ENCODE data around the gene PCNX3. TPM values are rescaled to one million over a fixed set of nuclear protein-coding genes. Genes with fewer than 3 reads are reported as not detected.

The PCNX3 gene
- total and polyA plus RNA-seq, 2 of the 13 experiments (the other 11 are each of a cell fraction or from before 2014, with no cell fraction given) = 16.2 to 23.0 TPM

DNA sequence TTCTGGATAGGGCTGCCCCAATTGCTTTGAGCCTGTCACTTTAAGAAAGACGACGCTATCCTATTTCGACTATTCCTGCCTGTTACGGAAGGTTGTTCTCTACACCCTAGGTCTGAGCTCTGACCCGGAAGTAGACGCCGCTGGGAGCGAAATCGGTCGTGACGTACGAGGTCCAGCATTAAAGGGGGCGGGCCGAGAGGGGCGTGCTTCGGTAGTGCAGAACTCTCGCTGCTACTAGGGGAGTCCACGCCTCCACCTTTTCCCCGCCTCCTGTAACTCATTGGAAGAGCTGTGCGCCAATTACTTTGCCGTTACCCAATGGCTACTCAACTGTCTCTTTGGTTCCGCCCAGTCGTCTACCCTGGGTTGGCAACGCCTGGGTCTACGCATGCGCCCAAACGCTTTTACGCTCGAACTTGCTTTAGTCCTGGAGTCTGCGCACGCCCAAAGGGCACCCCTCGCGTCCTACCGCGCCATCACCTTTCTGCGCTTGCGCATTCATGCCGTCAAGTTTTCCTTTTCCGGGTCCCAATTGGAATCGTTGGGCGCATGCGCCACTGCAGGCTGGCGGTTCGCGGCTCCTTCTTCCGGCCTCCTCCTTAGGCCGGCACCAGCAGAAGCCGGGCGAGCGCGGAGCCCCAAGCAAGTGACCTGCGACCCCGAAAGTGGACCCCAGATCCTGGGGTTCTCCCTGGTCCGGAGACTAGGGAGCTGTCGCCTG, at the start of gene PCNX3 (continued):
- TF ChIP-seq, protein P1, sequence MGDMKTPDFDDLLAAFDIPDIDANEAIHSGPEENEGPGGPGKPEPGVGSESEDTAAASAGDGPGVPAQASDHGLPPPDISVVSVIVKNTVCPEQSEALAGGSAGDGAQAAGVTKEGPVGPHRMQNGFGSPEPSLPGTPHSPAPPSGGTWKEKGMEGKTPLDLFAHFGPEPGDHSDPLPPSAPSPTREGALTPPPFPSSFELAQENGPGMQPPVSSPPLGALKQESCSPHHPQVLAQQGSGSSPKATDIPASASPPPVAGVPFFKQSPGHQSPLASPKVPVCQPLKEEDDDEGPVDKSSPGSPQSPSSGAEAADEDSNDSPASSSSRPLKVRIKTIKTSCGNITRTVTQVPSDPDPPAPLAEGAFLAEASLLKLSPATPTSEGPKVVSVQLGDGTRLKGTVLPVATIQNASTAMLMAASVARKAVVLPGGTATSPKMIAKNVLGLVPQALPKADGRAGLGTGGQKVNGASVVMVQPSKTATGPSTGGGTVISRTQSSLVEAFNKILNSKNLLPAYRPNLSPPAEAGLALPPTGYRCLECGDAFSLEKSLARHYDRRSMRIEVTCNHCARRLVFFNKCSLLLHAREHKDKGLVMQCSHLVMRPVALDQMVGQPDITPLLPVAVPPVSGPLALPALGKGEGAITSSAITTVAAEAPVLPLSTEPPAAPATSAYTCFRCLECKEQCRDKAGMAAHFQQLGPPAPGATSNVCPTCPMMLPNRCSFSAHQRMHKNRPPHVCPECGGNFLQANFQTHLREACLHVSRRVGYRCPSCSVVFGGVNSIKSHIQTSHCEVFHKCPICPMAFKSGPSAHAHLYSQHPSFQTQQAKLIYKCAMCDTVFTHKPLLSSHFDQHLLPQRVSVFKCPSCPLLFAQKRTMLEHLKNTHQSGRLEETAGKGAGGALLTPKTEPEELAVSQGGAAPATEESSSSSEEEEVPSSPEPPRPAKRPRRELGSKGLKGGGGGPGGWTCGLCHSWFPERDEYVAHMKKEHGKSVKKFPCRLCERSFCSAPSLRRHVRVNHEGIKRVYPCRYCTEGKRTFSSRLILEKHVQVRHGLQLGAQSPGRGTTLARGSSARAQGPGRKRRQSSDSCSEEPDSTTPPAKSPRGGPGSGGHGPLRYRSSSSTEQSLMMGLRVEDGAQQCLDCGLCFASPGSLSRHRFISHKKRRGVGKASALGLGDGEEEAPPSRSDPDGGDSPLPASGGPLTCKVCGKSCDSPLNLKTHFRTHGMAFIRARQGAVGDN (CRISPR knock-in tag; IDR thresholded peaks at IDR 0.05) = peak; percentile 55; the same call in 1 of the 2 replicates
- TF ChIP-seq SIX1 (CRISPR knock-in tag; IDR thresholded peaks at IDR 0.05; ENCODE audit: borderline replicate concordance) = no peak
- no peak for TF ChIP-seq GABPA (IDR thresholded peaks at IDR 0.05; ENCODE audit: low read depth, low read length)
- peak; percentile 96 for TF ChIP-seq GABPA (CRISPR knock-in tag; IDR thresholded peaks at IDR 0.05; ENCODE audit: low read depth)
- peak; percentile 36; the same call in 1 of the 2 replicates for TF ChIP-seq SOX5 (CRISPR knock-in tag; IDR thresholded peaks at IDR 0.05; ENCODE audit: borderline replicate concordance)
- no peak for TF ChIP-seq ZNF589 (CRISPR knock-in tag; conservative IDR thresholded peaks at IDR 0.05)
- TF ChIP-seq THAP11 (CRISPR knock-in tag; IDR thresholded peaks at IDR 0.05) = peak; percentile 96
- TF ChIP-seq, protein P2, sequence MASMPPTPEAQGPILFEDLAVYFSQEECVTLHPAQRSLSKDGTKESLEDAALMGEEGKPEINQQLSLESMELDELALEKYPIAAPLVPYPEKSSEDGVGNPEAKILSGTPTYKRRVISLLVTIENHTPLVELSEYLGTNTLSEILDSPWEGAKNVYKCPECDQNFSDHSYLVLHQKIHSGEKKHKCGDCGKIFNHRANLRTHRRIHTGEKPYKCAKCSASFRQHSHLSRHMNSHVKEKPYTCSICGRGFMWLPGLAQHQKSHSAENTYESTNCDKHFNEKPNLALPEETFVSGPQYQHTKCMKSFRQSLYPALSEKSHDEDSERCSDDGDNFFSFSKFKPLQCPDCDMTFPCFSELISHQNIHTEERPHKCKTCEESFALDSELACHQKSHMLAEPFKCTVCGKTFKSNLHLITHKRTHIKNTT (CRISPR knock-in tag; IDR thresholded peaks at IDR 0.05) = no peak
- TF ChIP-seq ZFY (CRISPR knock-in tag; IDR thresholded peaks at IDR 0.05) = peak; percentile 82
- TF ChIP-seq, protein P3, sequence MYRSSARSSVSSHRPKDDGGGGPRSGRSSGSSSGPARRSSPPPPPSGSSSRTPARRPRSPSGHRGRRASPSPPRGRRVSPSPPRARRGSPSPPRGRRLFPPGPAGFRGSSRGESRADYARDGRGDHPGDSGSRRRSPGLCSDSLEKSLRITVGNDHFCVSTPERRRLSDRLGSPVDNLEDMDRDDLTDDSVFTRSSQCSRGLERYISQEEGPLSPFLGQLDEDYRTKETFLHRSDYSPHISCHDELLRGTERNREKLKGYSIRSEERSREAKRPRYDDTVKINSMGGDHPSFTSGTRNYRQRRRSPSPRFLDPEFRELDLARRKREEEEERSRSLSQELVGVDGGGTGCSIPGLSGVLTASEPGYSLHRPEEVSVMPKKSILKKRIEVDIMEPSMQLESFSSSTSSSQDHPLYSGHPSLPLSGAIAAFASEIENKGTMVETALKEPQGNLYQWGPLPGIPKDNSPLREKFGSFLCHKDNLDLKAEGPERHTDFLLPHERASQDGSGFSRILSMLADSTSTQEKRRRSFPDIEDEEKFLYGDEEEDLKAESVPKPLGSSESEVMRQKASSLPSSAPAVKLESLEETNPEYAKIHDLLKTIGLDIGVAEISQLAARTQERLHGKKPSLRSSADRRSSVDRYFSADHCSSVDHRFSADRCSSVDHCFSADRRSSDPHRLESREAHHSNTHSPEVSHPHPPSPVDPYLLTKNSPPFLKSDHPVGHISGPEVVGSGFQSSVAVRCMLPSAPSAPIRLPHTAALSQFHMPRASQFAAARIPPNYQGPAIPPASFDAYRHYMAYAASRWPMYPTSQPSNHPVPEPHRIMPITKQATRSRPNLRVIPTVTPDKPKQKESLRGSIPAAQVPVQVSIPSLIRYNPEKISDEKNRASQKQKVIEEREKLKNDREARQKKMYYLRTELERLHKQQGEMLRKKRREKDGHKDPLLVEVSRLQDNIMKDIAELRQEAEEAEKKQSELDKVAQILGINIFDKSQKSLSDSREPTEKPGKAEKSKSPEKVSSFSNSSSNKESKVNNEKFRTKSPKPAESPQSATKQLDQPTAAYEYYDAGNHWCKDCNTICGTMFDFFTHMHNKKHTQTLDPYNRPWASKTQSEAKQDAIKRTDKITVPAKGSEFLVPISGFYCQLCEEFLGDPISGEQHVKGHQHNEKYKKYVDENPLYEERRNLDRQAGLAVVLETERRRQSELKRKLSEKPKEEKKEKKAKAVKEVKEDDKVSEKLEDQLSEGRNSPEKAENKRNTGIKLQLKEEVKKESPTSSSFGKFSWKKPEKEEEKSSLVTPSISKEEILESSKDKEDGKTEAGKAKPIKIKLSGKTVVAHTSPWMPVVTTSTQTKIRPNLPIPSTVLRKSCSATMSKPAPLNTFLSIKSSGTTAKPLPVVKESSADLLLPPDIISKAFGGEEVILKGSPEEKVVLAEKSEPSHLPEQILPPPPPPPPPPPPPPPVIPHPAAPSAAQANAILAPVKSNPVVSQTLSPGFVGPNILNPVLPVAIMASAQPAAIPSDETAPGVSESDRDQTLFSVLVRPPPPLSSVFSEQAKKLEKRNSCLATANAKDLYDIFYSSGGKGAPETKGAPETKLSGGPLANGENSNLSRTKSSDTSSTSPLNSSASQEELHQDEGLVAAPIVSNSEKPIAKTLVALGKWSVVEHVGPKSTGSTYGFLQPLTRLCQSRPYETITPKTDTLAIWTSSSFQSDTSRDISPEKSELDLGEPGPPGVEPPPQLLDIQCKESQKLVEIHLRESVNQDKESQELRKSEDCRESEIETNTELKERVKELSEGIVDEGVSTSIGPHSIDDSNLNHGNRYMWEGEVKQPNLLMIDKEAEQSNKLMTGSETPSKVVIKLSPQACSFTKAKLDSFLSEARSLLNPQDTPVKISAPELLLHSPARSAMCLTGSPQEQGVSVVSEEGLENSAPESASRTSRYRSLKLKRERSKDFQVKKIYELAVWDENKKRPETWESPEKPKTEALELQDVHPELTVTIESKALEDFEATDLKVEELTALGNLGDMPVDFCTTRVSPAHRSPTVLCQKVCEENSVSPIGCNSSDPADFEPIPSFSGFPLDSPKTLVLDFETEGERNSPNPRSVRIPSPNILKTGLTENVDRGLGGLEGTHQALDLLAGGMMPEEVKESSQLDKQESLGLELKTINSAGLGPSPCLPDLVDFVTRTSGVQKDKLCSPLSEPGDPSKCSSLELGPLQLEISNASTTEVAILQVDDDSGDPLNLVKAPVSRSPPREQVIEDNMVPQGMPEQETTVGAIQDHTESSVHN (CRISPR knock-in tag; IDR thresholded peaks at IDR 0.05) = no peak; the same call in 1 of the 2 replicates
- TF ChIP-seq ZNF781 (CRISPR knock-in tag; IDR thresholded peaks at IDR 0.05; ENCODE audit: borderline replicate concordance, not compliant biosample characterization) = no peak
- peak; percentile 96 for TF ChIP-seq ZBTB21 (CRISPR knock-in tag; IDR thresholded peaks at IDR 0.05)
- no peak for TF ChIP-seq HOXA9 (CRISPR knock-in tag; IDR thresholded peaks at IDR 0.05; ENCODE audit: borderline replicate concordance)
- TF ChIP-seq EED (CRISPR knock-in tag; IDR thresholded peaks at IDR 0.05) = no peak
- peak; percentile 66; the same call in 1 of the 2 replicates for TF ChIP-seq ZFX (CRISPR knock-in tag; IDR thresholded peaks at IDR 0.05; ENCODE audit: low read depth)
- TF ChIP-seq PITX1 (CRISPR knock-in tag; IDR thresholded peaks at IDR 0.05) = peak; percentile 60; the same call in 1 of the 2 replicates
